K562 (cell line): Measurements from ENCODE around the gene ASB12. TPM values are rescaled to one million over a fixed set of nuclear protein-coding genes. Genes with fewer than 3 reads are reported as not detected.

ENCODE experiments used
- ATAC-seq: fragments of 200-7000 bp; cut with Tn5 transposase; 3 replicates; pipeline ENCODE4 v1.9.1; 2020; ENCODE audit warnings: moderate library complexity
- BruUV-seq: library from RNA; stranded (reverse); fragments of 400-500 nt; replicated peaks from 2 replicates; lab custom pipeline; 2021; lab: Mats Ljungman, UMichigan
- CTCF ChIA-PET: fragments of 300-600 bp; formaldehyde crosslinking; extraction: SDS; loops from one replicate; lab custom pipeline; 2021; ENCODE audit warnings: low intra/inter-chr PET ratio; lab: Yijun Ruan, JAX
- POLR2A ChIA-PET: fragments of 300-600, 350-650 bp; sonication (Branson Sonifier 250); formaldehyde crosslinking; extraction: SDS; loops from one replicate; lab custom pipeline; 2021; ENCODE audit warnings: antibody characterized with exemption, inconsistent platforms; lab: Yijun Ruan, JAX
- DNase-seq, 4 experiments: peaks; one replicate each; pipeline versions ENCODE4 v3.0.0 to v3.0.0-alpha.2; 2011 to 2018; ENCODE audit warnings: low spot score in 3 of 4, mixed read lengths in 3 of 4; ENCODE audit errors: extremely low read depth in 1 of 4
- FAIRE-seq: peaks from 2 replicates; lab custom pipeline; 2011; peaks lifted over from hg19 to GRCh38; lab: Jason Lieb, UNC
- H2AFZ ChIP-seq: 2 replicates; pipeline ENCODE4 v1.6.0; 2011; ENCODE audit warnings: low read depth, low read length, control low read depth, inconsistent platforms
- H3K27ac ChIP-seq: fragments of 200-600 bp; 3 replicates; pipeline ENCODE4 v1.8.0; 2011; ENCODE audit warnings: low read depth, mild to moderate bottlenecking, control low read depth, inconsistent platforms, low read length, moderate library complexity, mixed read lengths; ENCODE audit errors: extremely low read depth
- H3K27me3 ChIP-seq, 2 experiments: fragments of 300-600 bp in 1 of 2; 2 replicates in 1 of 2; 3 replicates in 1 of 2; pipeline versions ENCODE4 v1.6.0 to v1.8.0; 2011; ENCODE audit warnings: inconsistent platforms in 2 of 2, low read length in 2 of 2, mild to moderate bottlenecking in 1 of 2, mixed read lengths in 1 of 2, moderate library complexity in 1 of 2; ENCODE audit not compliant: control insufficient read depth in 2 of 2, insufficient read depth in 2 of 2
- H3K36me3 ChIP-seq: fragments of 300-600 bp; 3 replicates; pipeline ENCODE4 v1.8.0; 2011; ENCODE audit warnings: mild to moderate bottlenecking, low read length, inconsistent platforms; ENCODE audit not compliant: control insufficient read depth, insufficient read depth
- H3K4me1 ChIP-seq, 2 experiments: fragments of 200-600 bp in 1 of 2; replicated peaks in 1 of 2; 2 replicates in 1 of 2; 3 replicates in 1 of 2; pipeline versions ENCODE4 v1.5.1 to v1.8.0; 2011; ENCODE audit warnings: inconsistent platforms in 2 of 2, low read length in 2 of 2, mild to moderate bottlenecking in 1 of 2, mixed read lengths in 1 of 2, moderate library complexity in 1 of 2; ENCODE audit not compliant: control insufficient read depth in 2 of 2, insufficient read depth in 2 of 2
- H3K4me2 ChIP-seq: 2 replicates; pipeline ENCODE4 v1.6.1; 2011; ENCODE audit warnings: low read length, control low read depth, inconsistent platforms, mixed read lengths; ENCODE audit not compliant: insufficient read depth
- H3K4me3 ChIP-seq: fragments of 200-600 bp; sonication (generic), shearing (Covaris generic); 2 replicates; pipeline ENCODE4 v1.5.1; 2016; ENCODE audit warnings: control low read depth, inconsistent platforms
- H3K79me2 ChIP-seq: fragments of 200-600 bp; 3 replicates; pipeline ENCODE4 v1.8.0; 2011; ENCODE audit warnings: low read length, inconsistent platforms; ENCODE audit not compliant: control insufficient read depth, insufficient read depth
- H3K9ac ChIP-seq, 2 experiments: 2 replicates each; pipeline versions ENCODE4 v1.6.0 to v1.6.1; 2011; ENCODE audit warnings: low read depth in 2 of 2, low read length in 2 of 2, control low read depth in 1 of 2, inconsistent platforms in 1 of 2, mild to moderate bottlenecking in 1 of 2, mixed read lengths in 1 of 2; ENCODE audit not compliant: insufficient read depth in 1 of 2
- H3K9me1 ChIP-seq: one replicate; pipeline ENCODE4 v1.6.0; 2011; ENCODE audit warnings: inconsistent platforms, mild to moderate bottlenecking, low read length, moderate library complexity; ENCODE audit not compliant: control insufficient read depth, insufficient read depth
- H3K9me3 ChIP-seq: replicated peaks from 2 replicates; pipeline ENCODE4 v1.5.1; 2011; ENCODE audit warnings: low read depth, low read length, inconsistent platforms; ENCODE audit not compliant: control insufficient read depth, insufficient read depth
- H4K20me1 ChIP-seq: replicated peaks from 2 replicates; pipeline ENCODE4 v1.6.1; 2011; ENCODE audit warnings: low read length, inconsistent platforms, mixed read lengths; ENCODE audit not compliant: control insufficient read depth, insufficient read depth
- BRF2 ChIP-seq: IDR thresholded peaks from 3 replicates; pipeline ENCODE4 v1.6.1; 2011; ENCODE audit warnings: borderline replicate concordance, mild to moderate bottlenecking; ENCODE audit not compliant: insufficient read length, insufficient read depth
- CHAMP1 ChIP-seq: fragments of 450-650 bp; IDR thresholded peaks from 2 replicates; pipeline ENCODE4 v1.6.1; 2016; ENCODE audit warnings: mild to moderate bottlenecking
- DNMT1 ChIP-seq: fragments of 450-650 bp; IDR thresholded peaks from 2 replicates; pipeline ENCODE4 v1.6.1; 2016; ENCODE audit warnings: antibody characterized with exemption, mild to moderate bottlenecking
- NEUROD1 ChIP-seq: fragments of 150-350 bp; IDR thresholded peaks from 2 replicates; pipeline ENCODE4 v1.6.1; 2014; ENCODE audit warnings: borderline replicate concordance, low read length, low read depth; ENCODE audit not compliant: partially characterized antibody
- PML ChIP-seq: IDR thresholded peaks from 2 replicates; pipeline ENCODE4 v1.6.1; 2012; ENCODE audit warnings: low read length, inconsistent platforms
- PREB ChIP-seq: sonication (generic); formaldehyde crosslinking; IDR thresholded peaks from 2 replicates; pipeline ENCODE4 v1.8.1; 2023; ENCODE audit warnings: mild to moderate bottlenecking, missing genetic modification reagents
- TAF9B ChIP-seq: fragments of 450-650 bp; IDR thresholded peaks from 2 replicates; pipeline ENCODE4 v1.6.1; 2018; ENCODE audit warnings: mild to moderate bottlenecking; ENCODE audit not compliant: partially characterized antibody
- ZNF449 ChIP-seq: fragments of 250-450 bp; sonication (Bioruptor Pico); IDR thresholded peaks from 2 replicates; pipeline ENCODE4 v1.8.0; 2022; ENCODE audit warnings: moderate library complexity, mild to moderate bottlenecking, inconsistent platforms
- WGBS: fragments of 100-300 bp; shearing (Covaris generic); methylation state at CpG from one replicate; pipeline ENCODE4 v1.1.6; 2016; ENCODE audit warnings: low coverage, mixed read lengths; ENCODE audit not compliant: insufficient coverage; ENCODE audit errors: missing lambda C conversion rate; 5-methylcytosine and 5-hydroxymethylcytosine counted together
- in situ Hi-C: fragments of 300-500 bp; cut with MboI; formaldehyde crosslinking; loops from 4 replicates; pipeline ENCODE4 v1.15.0; 2018; ENCODE audit warnings: inconsistent platforms, mixed read lengths
- intact Hi-C: fragments of 100-400 bp; cut with micrococcal nuclease; formaldehyde crosslinking; loops from 2 replicates; pipeline ENCODE4 v1.14.2; 2022
- polyA plus RNA-seq, 8 experiments: library from polyadenylated mRNA; depleted of rRNA in 4 of 8; stranded (reverse) in 5 of 8; unstranded in 3 of 8; fragments of >200 nt; fragmentation: Nextera tagmentation in 2 of 8; fragmentation: Illumina TruSeq in 1 of 8; extraction: Ambion mirVana in 2 of 8; extraction: Trizol in 1 of 8; gene quantifications; 2 replicates each; pipeline versions ENCODE4 v1.2.1 to v1.2.3, GENCODE V29; 2011 to 2014; ENCODE audit warnings: inconsistent platforms in 1 of 8, missing spikeins in 1 of 8
- total RNA-seq, 7 experiments: library from RNA; depleted of rRNA in 6 of 7; stranded (reverse); fragments of >200 nt in 6 of 7; fragmentation: Illumina TruSeq in 2 of 7; extraction: Trizol in 2 of 7; gene quantifications; 2 replicates each; pipeline versions ENCODE4 v1.2.1 to v1.2.3, GENCODE V29; 2011 to 2021; ENCODE audit warnings: low replicate concordance in 1 of 7

Gene ASB12
- total and polyA plus RNA-seq, 9 of the 15 experiments (the other 6 are each of a cell fraction or from before 2014, with no cell fraction given), result 0.14 to 0.70 (median 0.33) TPM; not detected in 2

GRCh38 chrX:64188901-64189300 is 41.5 kb downstream of the ASB12 start:
- H2AFZ ChIP-seq, result no peak overlapping the region
- 51% methylated on average over 2 of the region's 3 CpGs for WGBS
- ATAC-seq (no peak), FAIRE-seq (no peak), DNase-seq (no peak)
- H3K27ac ChIP-seq, result no peak overlapping the region
- H3K9ac ChIP-seq, result no peak overlapping the region
- intact Hi-C loops, result no loop called here
- no peak overlapping the region for H3K4me3 ChIP-seq
- H3K4me2 ChIP-seq, result no peak overlapping the region
- CTCF ChIA-PET, result no interaction called here
- H3K4me1 ChIP-seq, result no peaks in the 10 kb centered on the region
- no peaks in the 10 kb centered on the region for H4K20me1 ChIP-seq
- H3K9me1 ChIP-seq, result no peaks in the 10 kb centered on the region
- peaks cover 2% of the 10 kb centered on the region; the same call in 1 of the 3 replicates for H3K36me3 ChIP-seq
- in situ Hi-C loops, result no loop called here
- no peaks in the 10 kb centered on the region for H3K9me3 ChIP-seq
- POLR2A ChIA-PET, result no interaction called here
- H3K27me3 ChIP-seq, result no peaks in the 10 kb centered on the region
- TF ChIP-seq BRF2, result no peak
- TF ChIP-seq PREB (CRISPR knock-in tag), result no peak
- TF ChIP-seq DNMT1, result no peak
- no peaks in the 10 kb centered on the region for H3K79me2 ChIP-seq
- BruUV-seq, result no TSS peak

- no peak for ATAC-seq
- no peaks in the 10 kb centered on the region for H3K9me1 ChIP-seq
- ChIA-PET POLR2A (interaction anchor here (0.9 kb wide), 1 partner anchor 9 kb away, joined by 3 read pairs; no protein-coding TSS in a partner anchor), CTCF (no interaction called here)
- FAIRE-seq, result no peak
- in situ Hi-C loops, result no loop called here
- H3K4me3 ChIP-seq, result no peak overlapping the region
- H3K9me3 ChIP-seq, result no peaks in the 10 kb centered on the region
- no peak for DNase-seq
- no peak overlapping the region for H3K4me2 ChIP-seq
- H3K4me1 ChIP-seq, result no peaks in the 10 kb centered on the region
- no peaks in the 10 kb centered on the region for H4K20me1 ChIP-seq
- H3K27me3 ChIP-seq, result no peaks in the 10 kb centered on the region
- peaks cover 2% of the 10 kb centered on the region; the same call in 1 of the 3 replicates for H3K36me3 ChIP-seq
- no peak overlapping the region for H3K9ac ChIP-seq
- H3K79me2 ChIP-seq, result no peaks in the 10 kb centered on the region
- no peak overlapping the region for H3K27ac ChIP-seq
- BruUV-seq, result no TSS peak
- no peak overlapping the region for H2AFZ ChIP-seq
- intact Hi-C loops, result no loop called here
- TF ChIP-seq TAF9B, result no peak
- TF ChIP-seq PML, result no peak
- no peak for TF ChIP-seq ZNF449
- no peak for TF ChIP-seq NEUROD1
- TF ChIP-seq CHAMP1, result no peak
These were observed 42.7 kb downstream of the ASB12 start for GRCh38 chrX:64187762-64188150.
